ENCODE results near the gene LGALS1.
"Not testable (repeated sequence)": the region's sequence is repeated elsewhere in the genome, so short reads cannot be mapped to it uniquely, and the experiment has no call there.

The LGALS1 gene

GRCh38 chr22:37692627-37693285 is 17.3 kb downstream of the LGALS1 start:
- no peak for DNase-seq

GRCh38 chr22:37694131-37694530 is 18.7 kb downstream of the LGALS1 start:
- not testable (repeated sequence) for DNase-seq

GRCh38 chr22:37696260-37696656 is 20.8 kb downstream of the LGALS1 start:
- DNase-seq = not testable (repeated sequence)

- peak; percentile 97 for DNase-seq
These were observed 21.5 kb downstream of the LGALS1 start, which contains the start of gene TRIOBP for GRCh38 chr22:37696657-37697537. TSS of gene TRIOBP (plus strand) at chr22:37697048. CDS start at chr22:37701366, 4,318 bp downstream.

- DNase-seq = no peak
These were observed 22.1 kb downstream of the LGALS1 start for GRCh38 chr22:37697538-37697835.

GRCh38 chr22:37701141-37701786 is 25.8 kb downstream of the LGALS1 start:
- no peak for DNase-seq

GRCh38 chr22:37703906-37704305 is 28.5 kb downstream of the LGALS1 start:
- no peak for DNase-seq

GRCh38 chr22:37704645-37705044 is 29.2 kb downstream of the LGALS1 start:
- no peak for DNase-seq

GRCh38 chr22:37705205-37705604 is 29.8 kb downstream of the LGALS1 start:
- DNase-seq = no peak

- no peak for DNase-seq
These were observed 33.4 kb downstream of the LGALS1 start for GRCh38 chr22:37708580-37709444.

- no peak for DNase-seq
These were observed 34.0 kb downstream of the LGALS1 start for GRCh38 chr22:37709445-37709765.

GRCh38 chr22:37710675-37711074 is 35.2 kb downstream of the LGALS1 start:
- no peak for DNase-seq

- DNase-seq = no peak
These were observed 36.1 kb downstream of the LGALS1 start for GRCh38 chr22:37711490-37711889.

- no peak for DNase-seq
These were observed 38.3 kb downstream of the LGALS1 start for GRCh38 chr22:37713761-37714160.

GRCh38 chr22:37714634-37715033 is 39.2 kb downstream of the LGALS1 start:
- no peak for DNase-seq

- DNase-seq = no peak
These were observed 40.3 kb downstream of the LGALS1 start for GRCh38 chr22:37715760-37716159.

- no peak for DNase-seq
These were observed 41.3 kb downstream of the LGALS1 start for GRCh38 chr22:37716708-37717107.

- not testable (repeated sequence) for DNase-seq
These were observed 41.8 kb downstream of the LGALS1 start for GRCh38 chr22:37717235-37717634.

GRCh38 chr22:37717746-37718305 is 42.4 kb downstream of the LGALS1 start:
- not testable (repeated sequence) for DNase-seq

- no peak for DNase-seq
These were observed 50.3 kb downstream of the LGALS1 start for GRCh38 chr22:37725551-37726240.

GRCh38 chr22:37726241-37726887 is 50.9 kb downstream of the LGALS1 start:
- DNase-seq = no peak
